SK-N-MC (cell line): ENCODE results near the gene CDH22.

Source experiments
- DNase-seq: peaks from one replicate; pipeline ENCODE4 v3.0.0-alpha.2; 2011; ENCODE audit warnings: low read depth, low spot score
- H3K27ac ChIP-seq: fragments of 200-600 bp; sonication (generic); 2 replicates; pipeline ENCODE4 v1.5.1; 2016; ENCODE audit warnings: mixed run types
- H3K36me3 ChIP-seq: fragments of 200-600 bp; sonication (generic); 2 replicates; pipeline ENCODE4 v1.6.1; 2017; ENCODE audit warnings: antibody characterized with exemption, low read length, mixed read lengths; ENCODE audit not compliant: insufficient read depth
- H3K4me3 ChIP-seq: fragments of 200-600 bp; sonication (generic); 2 replicates; pipeline ENCODE4 v1.5.1; 2016
- H3K9ac ChIP-seq: fragments of 200-600 bp; sonication (generic); 2 replicates; pipeline ENCODE4 v1.8.0; 2017; ENCODE audit warnings: mixed run types, mixed read lengths; ENCODE audit not compliant: insufficient read length
- H3K9me3 ChIP-seq: fragments of 200-600 bp; sonication (generic); 2 replicates; pipeline ENCODE4 v1.6.1; 2017; ENCODE audit warnings: low read depth, mild to moderate bottlenecking, antibody characterized with exemption, low read length, moderate library complexity, mixed read lengths
- EZH2 ChIP-seq: fragments of 200-600 bp; sonication (generic); IDR thresholded peaks from one replicate; pipeline ENCODE4 v1.6.1; 2017; ENCODE audit warnings: antibody characterized with exemption
- FOXP2 ChIP-seq: optimal IDR thresholded peaks from 2 replicates; pipeline ENCODE3; 2011; ENCODE audit warnings: mild to moderate bottlenecking, moderate library complexity; ENCODE audit not compliant: insufficient read depth; ENCODE audit errors: extremely low read length, control extremely low read depth
- POLR2AphosphoS5 ChIP-seq: IDR thresholded peaks from 2 replicates; pipeline ENCODE4 v1.6.1; 2012; ENCODE audit warnings: mild to moderate bottlenecking, low read depth, low read length, borderline replicate concordance

The CDH22 gene

DNA sequence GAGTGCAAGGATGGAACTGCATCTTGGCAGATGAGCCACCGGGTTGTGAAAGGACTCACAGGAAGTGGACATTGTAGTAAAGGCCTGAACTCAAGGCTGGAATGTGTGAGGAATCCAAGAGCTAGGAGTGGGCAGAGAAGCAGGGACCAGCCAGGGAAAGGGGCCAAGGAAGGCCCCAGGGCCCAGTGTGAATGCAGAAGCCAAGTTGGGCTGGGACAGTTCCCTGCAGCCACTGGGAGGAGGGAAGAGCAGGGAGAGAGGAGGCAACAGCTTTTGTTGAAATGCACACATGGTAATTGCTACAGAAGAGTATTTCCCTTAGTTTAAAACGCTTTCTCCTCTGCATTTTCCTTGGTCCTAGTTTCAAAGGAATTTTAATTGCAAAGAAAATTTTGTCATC lies 34.6 kb downstream of the CDH22 start:
- Histone ChIP-seq H3K4me3 (no peak overlapping the region), H3K36me3 (no peaks in the 10 kb centered on the region), H3K9ac (no peak overlapping the region), H3K27ac (no peak overlapping the region), H3K9me3 (no peaks in the 10 kb centered on the region)
- no peak for DNase-seq
- TF ChIP-seq EZH2 (no peak), FOXP2 (no peak), POLR2AphosphoS5 (no peak)

DNA sequence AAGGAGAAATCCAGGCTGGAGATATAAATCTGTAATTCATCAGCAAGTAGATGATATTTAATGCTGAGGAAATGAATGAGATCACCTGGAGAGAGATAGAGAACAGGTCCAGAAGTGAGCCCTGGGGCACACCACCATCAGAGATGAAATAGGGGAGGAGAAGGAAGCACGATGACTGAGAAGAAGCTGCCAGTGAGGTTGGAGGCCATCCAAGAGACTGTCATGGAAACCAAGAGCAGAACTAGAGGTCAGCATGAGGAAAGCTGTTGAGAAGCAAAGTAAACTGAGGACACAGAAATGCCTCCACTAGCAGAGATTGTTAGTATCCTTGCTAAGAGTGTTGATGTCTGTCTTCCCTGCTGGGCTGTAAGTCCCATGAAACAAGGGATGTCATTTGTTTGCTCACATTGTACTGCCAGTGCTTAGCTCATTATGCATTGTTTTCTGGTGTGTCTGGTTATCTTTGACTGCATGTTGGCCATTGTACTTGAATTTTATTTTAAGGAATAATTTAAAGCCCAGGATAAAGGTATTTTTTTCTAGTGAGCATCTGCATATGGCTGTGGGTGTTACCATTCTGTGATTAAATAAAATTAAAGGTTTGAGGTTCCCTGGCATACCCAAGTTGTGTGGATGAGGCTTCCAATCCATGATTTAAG lies 35.8 kb downstream of the CDH22 start:
- H3K9me3 ChIP-seq: no peaks in the 10 kb centered on the region
- H3K4me3 ChIP-seq: no peak overlapping the region
- TF ChIP-seq EZH2: no peak
- no peak for TF ChIP-seq FOXP2
- TF ChIP-seq POLR2AphosphoS5: no peak
- no peak overlapping the region for H3K27ac ChIP-seq
- no peaks in the 10 kb centered on the region for H3K36me3 ChIP-seq
- DNase-seq: no peak
- H3K9ac ChIP-seq: no peak overlapping the region

DNA sequence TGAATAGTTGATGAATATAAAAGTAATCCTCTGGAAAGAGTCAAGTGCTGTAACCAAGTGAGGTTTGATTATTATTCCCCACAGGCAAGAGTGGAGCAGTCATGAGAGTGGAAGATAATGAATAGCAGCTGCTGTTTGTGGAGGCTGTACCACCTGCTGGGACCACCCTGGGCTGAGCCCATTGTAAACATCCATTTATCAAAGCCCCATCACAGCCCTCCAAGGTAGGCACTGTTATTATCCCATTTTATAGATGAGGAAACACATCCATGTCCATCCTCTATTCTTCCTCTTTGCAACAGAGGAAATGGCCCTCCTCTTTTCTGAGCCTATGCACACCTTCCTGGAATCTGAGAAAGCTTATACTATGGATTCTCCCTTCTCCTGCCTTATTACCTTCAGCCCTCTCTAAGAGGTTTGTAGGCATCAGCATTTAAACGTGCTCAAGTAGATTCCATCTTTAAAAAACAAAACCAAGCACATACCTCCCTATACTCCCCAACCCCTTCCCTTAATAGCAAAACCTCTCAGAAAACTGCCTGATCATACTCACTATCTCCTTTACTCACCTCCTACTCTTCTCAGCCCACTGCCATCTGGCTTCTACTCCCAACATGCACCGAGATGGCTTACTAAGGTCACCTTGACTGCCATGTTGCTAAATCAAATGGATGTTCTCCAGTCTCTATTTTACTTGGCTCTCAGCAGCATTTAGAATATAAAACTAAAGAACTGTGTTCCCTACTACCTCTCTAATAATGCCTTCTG lies 37.1 kb downstream of the CDH22 start:
- no peak for DNase-seq
- no peak for TF ChIP-seq POLR2AphosphoS5
- no peak for TF ChIP-seq EZH2
- no peak for TF ChIP-seq FOXP2
- H3K9ac ChIP-seq: no peak overlapping the region
- no peaks in the 10 kb centered on the region for H3K36me3 ChIP-seq
- H3K9me3 ChIP-seq: no peaks in the 10 kb centered on the region
- H3K27ac ChIP-seq: no peak overlapping the region
- H3K4me3 ChIP-seq: no peak overlapping the region

DNA sequence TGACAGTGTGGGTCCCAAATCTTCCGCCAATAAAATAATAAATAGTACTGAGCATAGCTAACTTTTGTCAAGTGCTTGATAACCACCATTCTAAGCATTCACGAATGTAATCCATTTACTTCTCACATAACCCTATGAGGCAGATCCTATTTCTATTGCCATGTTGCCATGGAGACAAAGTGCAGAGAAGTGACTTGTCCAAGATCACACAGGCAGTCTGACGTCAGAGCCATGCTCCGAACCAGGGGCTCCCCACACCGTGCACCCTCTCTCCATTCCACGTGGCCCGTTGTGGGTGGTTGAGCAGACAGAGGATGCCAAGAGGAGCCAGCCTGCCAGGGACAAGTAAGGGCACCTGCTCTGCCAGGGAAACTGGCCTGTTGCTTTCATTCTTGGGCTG lies 38.9 kb downstream of the CDH22 start:
- TF ChIP-seq EZH2 (no peak), FOXP2 (no peak), POLR2AphosphoS5 (no peak)
- no peak overlapping the region for H3K27ac ChIP-seq
- no peak overlapping the region for H3K9ac ChIP-seq
- no peaks in the 10 kb centered on the region for H3K36me3 ChIP-seq
- DNase-seq: no peak
- H3K9me3 ChIP-seq: no peaks in the 10 kb centered on the region
- H3K4me3 ChIP-seq: no peak overlapping the region

DNA sequence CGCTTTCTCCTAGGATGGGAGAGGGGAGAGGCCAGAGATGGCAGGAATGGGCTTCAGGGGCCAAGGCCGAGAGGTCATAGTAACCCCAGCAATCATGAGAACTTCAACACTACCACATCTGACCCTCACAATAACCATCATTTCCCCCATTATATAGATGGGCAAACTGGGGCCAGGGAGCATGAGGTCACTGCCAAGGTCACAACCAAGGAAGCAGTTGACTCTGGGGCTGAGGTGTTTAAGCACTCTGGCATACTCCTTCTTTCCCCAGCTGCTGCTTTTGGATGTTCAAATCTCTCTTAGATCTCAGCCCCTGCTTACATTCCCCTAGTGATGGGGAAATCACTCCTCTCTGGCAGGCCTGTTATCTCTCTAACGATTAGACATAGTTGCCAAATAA lies 39.6 kb downstream of the CDH22 start:
- Histone ChIP-seq H3K27ac (no peak overlapping the region), H3K4me3 (no peak overlapping the region), H3K36me3 (no peaks in the 10 kb centered on the region), H3K9me3 (no peaks in the 10 kb centered on the region), H3K9ac (no peak overlapping the region)
- no peak for DNase-seq
- TF ChIP-seq EZH2: no peak
- no peak for TF ChIP-seq FOXP2
- no peak for TF ChIP-seq POLR2AphosphoS5

DNA sequence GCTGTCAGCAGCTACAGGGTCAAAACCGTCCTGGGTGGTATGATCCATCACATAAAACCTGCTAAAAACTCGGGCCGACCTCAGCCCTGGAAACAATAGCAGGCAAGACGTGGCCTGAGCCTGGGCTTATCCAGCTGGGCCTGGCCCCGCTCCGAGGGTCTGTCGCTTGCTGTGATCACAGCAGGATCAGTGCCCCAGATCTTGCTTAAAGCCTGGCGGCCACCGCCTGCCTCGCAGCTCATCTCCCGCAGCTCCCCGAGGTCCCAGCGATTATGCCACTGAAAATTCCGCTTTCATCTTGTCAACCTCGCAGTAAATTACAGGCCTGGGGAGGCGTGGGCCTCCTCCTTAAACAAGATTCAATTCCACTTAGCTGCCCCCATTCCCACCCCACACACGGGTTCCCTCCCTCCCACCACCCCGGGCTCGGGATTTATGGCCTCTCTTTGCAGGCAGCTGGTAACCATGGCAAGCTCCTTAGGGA lies 40.1 kb downstream of the CDH22 start:
- Histone ChIP-seq H3K9me3 (no peaks in the 10 kb centered on the region), H3K27ac (no peak overlapping the region), H3K36me3 (no peaks in the 10 kb centered on the region), H3K9ac (no peak overlapping the region), H3K4me3 (no peak overlapping the region)
- DNase-seq: no peak
- TF ChIP-seq POLR2AphosphoS5 (no peak), EZH2 (no peak), FOXP2 (no peak)

DNA sequence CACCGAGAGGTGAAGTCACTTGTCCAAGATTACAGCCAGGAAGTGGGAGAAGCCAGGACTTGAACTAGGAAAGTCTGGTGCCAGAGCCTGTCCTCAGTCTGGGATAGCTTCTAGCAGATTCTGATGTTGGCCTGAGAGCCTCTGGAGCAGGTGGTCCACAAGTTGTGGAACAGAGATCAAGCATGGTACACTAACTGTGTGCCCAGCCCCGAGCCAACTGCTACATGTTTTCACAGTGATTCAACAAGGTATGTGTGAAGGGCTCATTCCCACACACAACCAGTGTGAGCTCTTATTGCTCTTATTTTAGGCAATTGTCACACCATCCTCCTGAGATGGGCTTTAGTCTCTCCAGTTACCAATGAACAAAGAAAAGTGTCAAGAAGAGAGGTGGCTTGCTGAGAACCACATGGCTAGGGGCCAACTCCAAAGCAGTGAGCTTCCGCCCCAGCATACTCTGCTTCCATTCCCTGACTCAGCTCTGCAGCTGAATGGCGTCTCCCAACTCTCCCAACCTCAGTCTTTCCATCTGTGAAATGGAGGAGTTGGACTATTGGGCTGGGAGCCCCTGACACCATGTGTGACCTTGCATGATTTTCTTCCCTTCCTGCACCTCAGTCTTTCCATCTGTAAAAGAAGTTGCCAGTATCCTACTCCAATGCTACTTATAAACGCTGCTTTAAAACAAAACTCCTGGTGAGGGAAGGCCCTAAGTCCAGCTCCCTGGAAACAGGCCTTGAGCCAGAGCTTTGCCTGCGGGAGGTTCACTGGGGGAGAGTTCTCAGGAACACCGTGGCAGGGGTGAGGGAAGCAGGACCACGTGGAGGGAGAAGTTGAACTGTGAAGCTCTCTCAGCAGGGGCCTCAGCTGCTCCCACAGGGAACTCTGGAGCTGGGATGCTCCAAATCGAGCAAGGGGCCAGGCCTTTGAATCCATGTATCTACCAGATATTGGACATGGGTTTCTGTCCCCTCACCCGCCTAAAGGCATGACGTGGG lies 40.9 kb downstream of the CDH22 start:
- H3K27ac ChIP-seq: no peak overlapping the region
- DNase-seq: no peak

DNA sequence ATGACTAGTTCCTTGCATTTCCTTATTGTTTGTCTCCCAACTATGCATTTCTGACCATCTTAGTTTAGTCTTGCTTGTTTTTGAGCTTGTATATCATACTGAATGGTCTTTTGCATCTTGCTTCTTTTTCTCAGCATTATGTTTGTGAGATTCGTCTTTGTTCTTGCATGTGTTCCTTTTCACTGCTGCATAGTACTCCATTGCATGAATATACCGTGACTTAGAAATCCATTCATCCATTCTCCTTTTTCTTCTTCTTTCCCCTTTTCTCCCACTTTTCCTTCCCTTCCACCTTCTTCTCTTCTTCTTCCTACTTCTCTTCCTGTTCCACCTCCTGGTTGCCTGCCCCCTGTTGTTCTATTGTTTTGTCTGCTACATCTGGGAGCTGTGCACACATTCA lies 42.8 kb downstream of the CDH22 start:
- Histone ChIP-seq H3K27ac (no peak overlapping the region), H3K9me3 (no peaks in the 10 kb centered on the region), H3K4me3 (no peak overlapping the region), H3K36me3 (no peaks in the 10 kb centered on the region), H3K9ac (no peak overlapping the region)
- DNase-seq: no peak
- TF ChIP-seq POLR2AphosphoS5 (no peak), FOXP2 (no peak), EZH2 (no peak)

More for the DNA sequence above, 40.9 kb downstream of the CDH22 start:
- no peaks in the 10 kb centered on the region for H3K36me3 ChIP-seq
- TF ChIP-seq POLR2AphosphoS5 (no peak), EZH2 (no peak), FOXP2 (no peak)
- no peaks in the 10 kb centered on the region for H3K9me3 ChIP-seq
- no peak overlapping the region for H3K4me3 ChIP-seq
- no peak overlapping the region for H3K9ac ChIP-seq
